NCI-H345 (cell line): ENCODE measurements around the gene RERG.

Source experiments
- DNase-seq: peaks from one replicate; lab custom pipeline; 2025; lab: John Stamatoyannopoulos, UW

Gene RERG

GRCh38 chr12:15218794-15219193 is 2.4 kb downstream of the RERG start:
- DNase-seq = no peak

GRCh38 chr12:15216036-15216889 is 5.0 kb downstream of the RERG start:
- DNase-seq = no peak

DNA sequence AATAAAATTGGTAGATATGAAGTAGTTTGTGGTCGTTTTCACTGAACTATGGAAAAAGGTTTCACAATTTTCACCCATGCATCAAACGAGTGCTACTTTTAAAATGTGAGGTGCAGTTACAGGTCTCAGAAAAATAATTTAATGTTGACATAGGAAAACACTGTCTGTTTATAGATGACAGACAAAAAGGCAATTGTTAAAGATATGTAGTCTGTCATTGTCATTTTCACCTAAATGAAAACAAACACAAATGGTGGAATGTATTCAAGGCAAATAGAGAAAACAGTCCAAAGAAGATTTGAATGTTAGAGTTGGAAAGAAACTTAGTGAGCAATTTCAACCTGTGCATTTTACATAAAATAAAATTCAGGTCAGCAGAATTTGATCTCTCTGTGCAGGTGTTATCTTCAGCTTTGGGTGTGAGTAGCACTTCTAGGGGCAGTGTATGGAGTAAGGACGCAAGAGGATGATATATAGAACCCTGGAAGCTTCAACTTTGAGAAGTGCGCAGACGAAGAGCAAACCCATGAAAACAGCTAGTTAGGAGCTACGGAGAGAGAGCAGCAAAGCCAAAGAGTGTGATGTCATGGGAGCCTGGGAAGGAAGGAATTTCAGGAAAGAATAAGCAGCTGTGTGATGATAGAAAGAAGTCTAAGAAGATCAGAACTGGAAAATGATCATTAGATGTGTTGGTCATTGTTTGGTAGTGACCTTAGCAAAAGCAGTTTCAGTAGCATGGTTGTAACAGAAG is 6.2 kb downstream of the RERG start:
- no peak for DNase-seq

GRCh38 chr12:15212930-15213329 is 8.3 kb downstream of the RERG start:
- DNase-seq = peak; percentile 43

DNA sequence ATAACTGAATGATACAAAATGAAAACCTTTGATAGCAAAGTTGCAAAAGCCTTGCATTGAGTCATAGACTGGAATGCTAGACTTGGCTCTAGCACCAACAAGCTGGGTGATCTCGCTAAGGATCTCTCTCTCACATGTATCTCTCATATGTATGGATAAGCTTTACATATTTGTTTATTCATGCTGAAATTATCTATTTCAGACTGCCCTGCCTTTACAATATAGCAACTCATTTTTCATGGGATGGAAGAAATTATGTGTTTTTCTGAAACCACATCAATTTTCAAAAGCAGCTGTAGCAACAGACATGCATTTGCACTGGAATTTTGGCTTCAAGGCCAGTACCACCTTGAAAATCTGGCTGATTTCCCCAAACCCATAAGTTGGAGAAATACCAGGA is 11.4 kb downstream of the RERG start:
- DNase-seq = no peak

DNA sequence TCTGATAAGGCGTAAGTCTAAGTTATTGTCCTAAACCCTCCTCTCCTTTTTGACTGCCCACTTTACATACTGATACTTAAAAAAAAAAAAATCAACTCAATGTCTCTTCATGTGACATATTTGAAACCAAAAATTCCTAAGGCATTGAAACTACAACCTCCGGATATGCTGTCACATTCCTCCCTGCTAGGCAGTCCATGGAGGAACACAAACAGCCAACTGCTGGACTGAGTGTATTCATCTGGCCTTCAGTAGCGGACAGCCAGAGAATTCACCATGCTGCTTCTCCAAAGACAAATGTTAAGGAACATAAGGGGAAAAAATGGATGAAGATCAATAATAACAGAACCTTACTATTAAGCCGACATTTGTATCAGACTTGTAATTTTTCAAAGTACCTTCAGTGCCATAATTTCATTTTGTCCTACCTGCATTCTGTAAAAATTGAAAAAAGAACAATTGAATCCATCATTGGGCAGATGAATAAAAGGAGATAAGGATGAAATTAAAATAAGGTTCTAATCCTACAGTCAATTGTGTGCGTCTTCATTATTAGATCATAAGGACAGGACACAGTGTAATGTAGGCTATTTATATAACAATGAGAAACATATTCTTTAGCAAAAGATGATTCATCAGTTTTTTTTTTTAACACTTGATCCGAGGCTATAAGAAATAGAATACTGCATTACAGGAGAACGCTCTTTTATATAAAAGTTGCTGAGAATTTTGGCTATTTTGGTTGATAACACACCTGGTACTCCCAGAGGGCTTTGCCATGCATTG is 12.2 kb downstream of the RERG start:
- DNase-seq = no peak

DNA sequence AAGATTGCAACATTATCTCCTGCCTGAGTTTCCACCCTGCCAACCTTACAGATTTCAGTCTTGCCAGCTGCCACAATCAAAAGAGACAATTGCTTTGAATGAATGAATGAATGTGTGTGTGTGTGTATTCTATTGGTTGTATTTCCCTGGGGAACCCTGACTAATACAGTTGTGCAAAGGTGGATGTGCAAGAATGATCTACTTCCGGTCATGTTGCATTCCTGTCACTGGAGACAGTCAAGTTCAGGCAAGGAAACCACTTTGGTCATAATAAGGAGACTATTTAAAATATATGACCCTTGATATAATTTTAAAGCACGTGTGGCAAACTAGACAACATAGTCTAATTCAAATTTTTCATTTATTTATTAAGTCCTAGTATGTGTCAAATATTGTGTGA is 13.1 kb downstream of the RERG start:
- no peak for DNase-seq

GRCh38 chr12:15206831-15207389 is 14.3 kb downstream of the RERG start:
- DNase-seq = no peak

DNA sequence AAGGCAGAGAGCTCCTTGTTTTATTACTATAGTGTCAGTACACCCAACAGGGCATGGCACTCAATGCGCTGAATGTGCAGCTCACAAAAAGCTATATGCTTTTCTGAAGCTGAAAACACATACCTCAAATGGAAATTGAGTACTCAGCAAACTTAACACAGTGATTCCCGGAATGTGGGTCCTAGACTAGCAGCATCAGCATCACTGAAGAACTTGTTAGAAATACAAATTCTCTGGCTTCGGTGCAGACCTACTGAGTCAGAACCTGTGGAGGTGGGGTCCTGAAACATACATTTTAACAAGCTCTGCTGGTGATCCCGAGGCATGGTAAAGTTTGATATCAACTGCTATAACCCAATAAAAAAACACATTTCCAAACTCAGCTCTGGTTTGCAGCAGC is 14.9 kb downstream of the RERG start:
- DNase-seq = no peak

DNA sequence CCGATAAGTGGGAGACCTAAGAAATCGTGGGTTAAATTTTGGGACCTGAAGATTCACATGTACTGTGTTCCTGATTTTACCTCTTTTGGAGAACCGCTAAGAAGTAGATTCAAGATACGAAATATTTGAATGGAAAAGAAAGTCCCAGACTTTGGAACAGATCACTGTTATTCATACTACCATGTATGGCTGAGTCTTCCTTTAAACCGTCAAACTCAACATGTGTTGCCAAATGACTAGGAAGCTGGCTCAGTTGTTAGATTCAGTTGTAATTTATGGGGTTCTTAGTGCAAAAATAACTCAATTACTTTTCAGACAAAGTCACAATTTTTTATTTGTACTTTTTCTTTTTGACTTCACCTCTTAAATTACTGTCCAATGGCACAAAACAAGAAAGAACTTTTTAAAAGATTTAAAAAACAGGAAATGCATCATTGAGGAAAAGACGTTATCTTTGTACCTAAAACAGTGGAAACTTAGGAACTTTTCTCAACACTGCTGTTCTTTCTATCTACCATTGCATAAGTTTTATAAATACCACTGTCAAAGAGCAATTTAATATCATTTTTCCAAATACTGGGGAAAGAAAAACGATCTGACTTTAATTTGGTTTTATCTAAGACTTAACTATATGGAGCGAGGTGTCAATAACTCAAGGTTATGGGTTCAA is 15.7 kb downstream of the RERG start:
- DNase-seq = no peak

GRCh38 chr12:15201456-15201855 is 19.8 kb downstream of the RERG start:
- DNase-seq = no peak

- DNase-seq = no peak
Measured at GRCh38 chr12:15201056-15201455, 20.2 kb downstream of the RERG start.

- DNase-seq = no peak
Measured at GRCh38 chr12:15200641-15201040, 20.6 kb downstream of the RERG start.

DNA sequence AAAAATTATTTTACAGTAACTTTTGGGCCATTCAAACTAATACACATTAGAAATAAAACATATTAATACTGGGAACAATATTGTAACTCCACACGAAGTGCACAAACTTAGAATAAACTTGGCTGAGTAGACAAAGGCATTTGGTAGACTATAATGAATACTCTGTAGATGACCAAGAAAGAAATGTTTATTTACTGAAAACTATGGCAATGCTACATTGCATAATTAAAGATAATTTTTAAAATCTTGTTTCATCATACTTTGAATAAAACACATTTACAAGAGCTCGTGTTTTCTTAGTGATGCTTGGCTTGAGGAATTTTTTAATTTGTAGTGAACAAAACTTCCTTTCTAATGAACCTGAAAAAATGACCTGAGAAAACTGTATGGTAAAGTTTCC is 21.3 kb downstream of the RERG start:
- no peak for DNase-seq

- DNase-seq = no peak
Measured at GRCh38 chr12:15196678-15197505, 24.3 kb downstream of the RERG start.

GRCh38 chr12:15196221-15196620 is 25.0 kb downstream of the RERG start:
- DNase-seq = no peak

DNA sequence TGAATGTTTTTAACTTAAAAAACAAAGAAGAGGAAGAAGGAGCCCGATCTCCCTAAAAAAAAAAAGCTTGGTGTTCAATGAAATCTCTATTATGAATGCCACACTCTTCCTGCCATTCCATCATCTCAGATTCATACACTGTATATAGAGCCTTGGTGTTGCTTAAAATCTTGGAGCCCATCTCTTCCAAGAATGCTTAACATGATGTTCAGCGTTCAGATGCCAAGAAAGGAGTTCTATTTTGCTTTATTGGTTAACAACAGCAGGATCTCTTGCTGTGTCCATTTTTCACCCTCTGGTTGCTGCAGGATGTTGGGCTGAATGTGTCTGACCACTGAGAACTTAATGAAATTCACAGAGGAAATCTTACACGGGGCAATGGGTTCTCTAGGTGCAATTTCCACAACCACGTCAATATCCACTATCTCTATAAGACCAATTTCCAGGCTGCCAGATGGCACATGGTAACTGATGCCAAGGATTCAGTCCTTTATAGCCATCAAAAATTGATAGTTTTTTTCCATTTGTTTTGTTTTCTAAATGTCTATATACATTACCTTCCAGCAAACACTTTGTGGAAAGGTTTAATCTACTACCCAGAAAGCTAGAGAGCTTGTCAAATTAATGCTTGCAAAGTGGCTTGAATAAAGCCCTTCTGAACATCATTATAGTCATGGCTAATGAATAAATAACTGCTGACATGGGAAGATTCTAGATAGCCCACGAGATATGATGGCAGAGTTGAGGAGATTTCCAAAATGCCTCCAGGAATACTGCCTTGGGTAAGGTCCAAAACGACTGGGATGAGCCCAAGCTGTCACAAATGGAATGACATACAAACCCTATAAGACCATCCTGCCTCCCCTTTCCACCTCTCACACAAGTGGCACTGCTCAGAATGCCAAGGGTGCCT is 26.5 kb downstream of the RERG start:
- DNase-seq = no peak

- no peak for DNase-seq
Measured at GRCh38 chr12:15193946-15194345, 27.3 kb downstream of the RERG start.

- no peak for DNase-seq
Measured at GRCh38 chr12:15192720-15193119, 28.5 kb downstream of the RERG start.

DNA sequence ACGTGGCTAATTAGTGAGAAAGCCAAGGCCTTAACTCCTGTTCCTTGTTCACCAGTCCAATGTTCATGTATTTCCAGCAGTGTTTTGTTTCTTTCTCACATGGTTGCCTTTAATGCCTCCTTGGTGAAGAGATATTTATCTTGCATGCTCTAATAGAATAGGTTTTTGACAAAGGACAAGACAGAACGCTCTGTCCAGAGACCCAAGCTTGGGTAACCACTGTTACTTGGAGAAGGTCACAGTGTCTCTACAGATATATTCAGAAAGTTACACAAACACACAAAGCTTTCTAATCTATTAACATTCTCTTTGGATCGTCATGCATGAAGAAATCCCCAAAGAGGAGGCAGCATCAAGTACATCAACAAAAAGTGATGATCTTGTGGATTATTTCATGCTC is 33.1 kb downstream of the RERG start:
- no peak for DNase-seq
